KOPT-K1 (cell line): ENCODE results near the gene AHDC1.
A peak's percentile ranks its signal among the peaks of the same experiment; 100 is the strongest.
"Not testable (repeated sequence)": the region's sequence is repeated elsewhere in the genome, so short reads cannot be mapped to it uniquely, and the experiment has no call there.

ENCODE experiments used
- H3K27ac ChIP-seq: fragments of 200-600 bp; sonication (generic); 2 replicates; pipeline ENCODE4 v1.5.1; 2016; ENCODE audit warnings: antibody characterized with exemption, mild to moderate bottlenecking, low read depth, low read length; ENCODE audit not compliant: poor library complexity, severe bottlenecking
- H3K36me3 ChIP-seq: fragments of 200-600 bp; sonication (generic); 2 replicates; pipeline ENCODE4 v1.5.1; 2017; ENCODE audit warnings: antibody characterized with exemption, mild to moderate bottlenecking, low read length, moderate library complexity; ENCODE audit not compliant: insufficient read depth
- H3K9me3 ChIP-seq: fragments of 200-600 bp; sonication (generic); 2 replicates; pipeline ENCODE4 v1.5.1; 2017; ENCODE audit warnings: antibody characterized with exemption, low read length, mild to moderate bottlenecking; ENCODE audit not compliant: insufficient read depth, poor library complexity, severe bottlenecking

Gene AHDC1, protein sequence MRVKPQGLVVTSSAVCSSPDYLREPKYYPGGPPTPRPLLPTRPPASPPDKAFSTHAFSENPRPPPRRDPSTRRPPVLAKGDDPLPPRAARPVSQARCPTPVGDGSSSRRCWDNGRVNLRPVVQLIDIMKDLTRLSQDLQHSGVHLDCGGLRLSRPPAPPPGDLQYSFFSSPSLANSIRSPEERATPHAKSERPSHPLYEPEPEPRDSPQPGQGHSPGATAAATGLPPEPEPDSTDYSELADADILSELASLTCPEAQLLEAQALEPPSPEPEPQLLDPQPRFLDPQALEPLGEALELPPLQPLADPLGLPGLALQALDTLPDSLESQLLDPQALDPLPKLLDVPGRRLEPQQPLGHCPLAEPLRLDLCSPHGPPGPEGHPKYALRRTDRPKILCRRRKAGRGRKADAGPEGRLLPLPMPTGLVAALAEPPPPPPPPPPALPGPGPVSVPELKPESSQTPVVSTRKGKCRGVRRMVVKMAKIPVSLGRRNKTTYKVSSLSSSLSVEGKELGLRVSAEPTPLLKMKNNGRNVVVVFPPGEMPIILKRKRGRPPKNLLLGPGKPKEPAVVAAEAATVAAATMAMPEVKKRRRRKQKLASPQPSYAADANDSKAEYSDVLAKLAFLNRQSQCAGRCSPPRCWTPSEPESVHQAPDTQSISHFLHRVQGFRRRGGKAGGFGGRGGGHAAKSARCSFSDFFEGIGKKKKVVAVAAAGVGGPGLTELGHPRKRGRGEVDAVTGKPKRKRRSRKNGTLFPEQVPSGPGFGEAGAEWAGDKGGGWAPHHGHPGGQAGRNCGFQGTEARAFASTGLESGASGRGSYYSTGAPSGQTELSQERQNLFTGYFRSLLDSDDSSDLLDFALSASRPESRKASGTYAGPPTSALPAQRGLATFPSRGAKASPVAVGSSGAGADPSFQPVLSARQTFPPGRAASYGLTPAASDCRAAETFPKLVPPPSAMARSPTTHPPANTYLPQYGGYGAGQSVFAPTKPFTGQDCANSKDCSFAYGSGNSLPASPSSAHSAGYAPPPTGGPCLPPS (N-terminal part only)

DNA sequence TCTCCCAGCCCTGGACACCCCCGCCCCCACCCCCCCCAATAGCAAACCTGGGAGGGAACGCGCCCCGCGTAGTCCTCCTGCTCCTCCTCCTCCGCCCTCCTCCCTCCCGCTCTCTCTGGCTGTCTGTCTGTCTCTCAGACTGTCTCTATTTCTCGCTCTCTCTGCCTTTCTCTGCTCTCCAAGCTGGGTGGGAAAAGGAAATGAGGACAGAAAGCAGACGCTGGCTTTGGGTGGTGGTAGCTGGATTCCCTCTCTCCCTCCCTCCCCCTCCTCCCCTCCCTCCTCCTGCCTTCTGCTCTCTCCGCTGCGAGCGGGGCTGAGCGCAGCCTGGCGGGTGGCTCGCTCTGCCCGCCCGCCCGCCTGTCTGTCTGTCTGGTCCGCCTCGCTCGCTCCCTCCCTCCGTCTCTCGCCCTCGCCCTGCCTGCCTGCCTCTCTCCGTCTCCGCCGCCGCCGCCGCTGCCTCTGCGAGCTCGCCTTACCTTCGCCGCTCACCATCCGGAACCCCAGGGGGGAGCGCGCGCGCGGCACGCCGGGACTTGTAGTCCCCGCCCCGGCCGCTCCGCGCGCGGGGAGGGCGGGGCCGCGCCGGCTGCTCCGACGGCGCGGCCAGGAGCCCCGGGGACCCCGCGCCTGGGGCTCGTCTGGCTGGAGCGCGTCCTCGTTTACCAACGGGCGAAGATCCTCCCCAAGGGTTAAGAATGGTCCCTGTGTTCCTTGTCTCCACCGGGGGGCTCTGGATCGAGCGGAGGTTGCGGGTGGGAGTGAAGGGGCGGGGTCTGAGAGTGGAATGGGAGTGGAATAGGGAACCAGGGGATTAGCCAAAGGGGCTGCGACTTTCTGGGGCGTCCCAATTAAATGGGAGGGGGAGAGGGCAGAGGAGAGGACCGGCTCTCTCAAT is at the start of gene AHDC1:
TSS of gene AHDC1 (minus strand) at position 464 of the 898 bp plus-strand sequence. CDS start 52,029 bp downstream, outside the sequence.
- Histone ChIP-seq H3K36me3 (no peaks in the 10 kb centered on the region), H3K9me3 (no peaks in the 10 kb centered on the region), H3K27ac (peak within 1 kb of the TSS; percentile 70)

GRCh38 chr1:27652111-27652864 is 48.3 kb upstream of the AHDC1 start:
- Histone ChIP-seq H3K9me3 (no peaks in the 10 kb centered on the region), H3K27ac (peak overlapping the region; percentile 70), H3K36me3 (no peaks in the 10 kb centered on the region)

DNA sequence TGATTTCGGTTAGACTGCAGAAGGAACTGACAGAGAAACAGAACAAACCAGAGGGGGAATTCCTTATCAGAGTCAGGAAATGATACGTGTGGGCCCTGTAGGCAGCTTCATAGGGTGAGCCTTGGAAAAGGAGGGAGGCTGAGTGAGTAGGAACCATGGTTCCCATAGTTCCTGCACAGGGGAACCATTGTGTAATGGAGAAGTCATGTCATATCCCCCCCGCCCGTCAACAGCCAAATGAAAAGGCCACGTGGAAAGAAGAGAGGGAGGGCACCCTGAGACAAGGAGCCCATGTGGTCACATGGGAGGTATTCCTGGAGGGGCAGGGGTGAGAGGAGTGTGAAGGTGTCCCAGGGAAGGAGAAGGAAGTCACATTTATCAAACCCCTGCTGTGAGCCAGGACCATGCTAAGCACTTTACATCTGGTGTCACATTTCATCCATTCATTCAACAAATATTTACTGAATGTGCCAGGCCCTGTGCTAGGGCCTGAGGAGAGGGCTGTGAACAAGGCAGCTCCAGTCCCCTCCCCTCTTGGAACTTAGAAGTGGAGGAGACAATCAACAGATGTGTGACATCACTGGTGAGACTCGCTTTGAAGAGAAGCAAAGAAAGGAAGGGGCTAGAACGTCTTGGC is 46.7 kb upstream of the AHDC1 start:
- no peaks in the 10 kb centered on the region for H3K36me3 ChIP-seq
- no peaks in the 10 kb centered on the region for H3K9me3 ChIP-seq
- H3K27ac ChIP-seq: peak overlapping the region; percentile 70

DNA sequence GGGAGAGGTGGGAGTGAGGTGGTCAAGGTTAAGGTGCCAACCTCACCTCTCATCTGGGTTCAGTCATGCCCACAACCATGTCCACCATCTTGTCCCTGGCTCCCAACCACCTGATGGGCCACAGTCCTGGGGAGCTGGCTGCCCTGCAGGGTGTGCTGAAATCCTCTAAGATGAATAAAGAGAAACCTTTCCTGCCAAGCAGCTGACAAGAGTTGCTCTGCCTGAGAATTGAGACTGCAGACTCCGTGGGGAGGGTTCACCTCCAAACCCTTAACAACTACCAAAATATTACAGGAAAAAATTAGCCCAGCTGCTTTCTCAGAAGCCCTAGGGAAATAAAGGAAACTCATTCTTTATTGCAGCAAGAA is 46.2 kb upstream of the AHDC1 start:
- Histone ChIP-seq H3K27ac (peak overlapping the region; percentile 70), H3K36me3 (no peaks in the 10 kb centered on the region), H3K9me3 (no peaks in the 10 kb centered on the region)

DNA sequence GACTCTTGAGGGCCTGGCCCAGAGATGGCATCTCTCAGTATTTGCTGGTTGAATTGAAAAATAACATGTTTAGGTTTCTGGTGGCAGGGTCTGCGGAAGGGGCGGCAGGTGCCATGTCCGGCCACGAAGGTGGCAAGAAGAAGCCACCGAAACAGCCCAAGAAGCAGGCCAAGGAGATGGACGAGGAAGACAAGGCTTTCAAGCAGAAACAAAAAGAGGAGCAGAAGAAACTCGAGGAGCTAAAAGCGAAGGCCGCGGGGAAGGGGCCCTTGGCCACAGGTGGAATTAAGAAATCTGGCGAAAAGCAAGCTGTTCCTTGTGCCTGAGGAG is 45.3 kb upstream of the AHDC1 start:
- peak overlapping the region; percentile 11 for H3K27ac ChIP-seq

DNA sequence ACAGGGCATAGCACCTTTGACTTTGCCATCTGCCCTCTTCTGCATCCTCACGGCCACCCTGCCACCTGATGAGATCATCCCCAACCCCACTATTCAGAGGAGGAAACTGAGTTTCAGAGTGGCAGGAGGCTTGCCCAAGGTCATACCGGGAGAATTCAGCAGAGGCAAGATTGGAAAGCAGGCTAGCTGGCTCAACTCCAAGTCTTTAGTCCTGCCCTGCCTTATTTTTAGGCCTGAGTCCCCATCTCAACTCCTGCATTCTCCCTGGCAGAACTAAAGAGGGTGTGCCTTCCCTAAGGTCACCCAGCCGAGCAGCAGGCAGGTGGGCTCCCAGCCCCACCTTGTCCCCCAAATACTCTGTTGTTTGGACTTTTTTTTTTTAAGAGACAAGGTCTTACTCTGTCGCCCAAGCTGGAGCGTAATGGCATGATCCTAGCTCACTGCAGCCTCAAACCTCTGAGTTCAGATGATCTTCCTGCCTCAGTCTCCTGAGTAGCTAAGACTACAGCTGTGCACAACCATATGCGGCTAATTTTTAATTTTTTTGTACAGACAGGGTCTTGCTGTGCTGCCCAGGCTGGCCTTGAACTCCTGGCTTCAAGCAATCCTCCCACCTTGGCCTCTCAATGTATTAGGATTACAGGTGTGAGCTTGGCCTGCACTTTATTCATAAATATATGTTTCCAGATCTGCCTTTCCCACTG is 44.8 kb upstream of the AHDC1 start:
- H3K27ac ChIP-seq: peak overlapping the region; percentile 17
- no peaks in the 10 kb centered on the region for H3K36me3 ChIP-seq
- no peaks in the 10 kb centered on the region for H3K9me3 ChIP-seq

More for the DNA sequence above, 45.3 kb upstream of the AHDC1 start:
- H3K36me3 ChIP-seq: no peaks in the 10 kb centered on the region
- no peaks in the 10 kb centered on the region for H3K9me3 ChIP-seq

GRCh38 chr1:27647328-27647727 is 43.4 kb upstream of the AHDC1 start:
- no peaks in the 10 kb centered on the region for H3K36me3 ChIP-seq
- H3K9me3 ChIP-seq: no peaks in the 10 kb centered on the region
- no peak overlapping the region for H3K27ac ChIP-seq

- Histone ChIP-seq H3K36me3 (no peaks in the 10 kb centered on the region), H3K9me3 (no peaks in the 10 kb centered on the region), H3K27ac (no peak overlapping the region)
These were observed 42.7 kb upstream of the AHDC1 start for GRCh38 chr1:27646676-27647075.

GRCh38 chr1:27645071-27645415 is 41.1 kb upstream of the AHDC1 start:
- Histone ChIP-seq H3K27ac (peak overlapping the region; percentile 9), H3K36me3 (no peaks in the 10 kb centered on the region), H3K9me3 (no peaks in the 10 kb centered on the region)

DNA sequence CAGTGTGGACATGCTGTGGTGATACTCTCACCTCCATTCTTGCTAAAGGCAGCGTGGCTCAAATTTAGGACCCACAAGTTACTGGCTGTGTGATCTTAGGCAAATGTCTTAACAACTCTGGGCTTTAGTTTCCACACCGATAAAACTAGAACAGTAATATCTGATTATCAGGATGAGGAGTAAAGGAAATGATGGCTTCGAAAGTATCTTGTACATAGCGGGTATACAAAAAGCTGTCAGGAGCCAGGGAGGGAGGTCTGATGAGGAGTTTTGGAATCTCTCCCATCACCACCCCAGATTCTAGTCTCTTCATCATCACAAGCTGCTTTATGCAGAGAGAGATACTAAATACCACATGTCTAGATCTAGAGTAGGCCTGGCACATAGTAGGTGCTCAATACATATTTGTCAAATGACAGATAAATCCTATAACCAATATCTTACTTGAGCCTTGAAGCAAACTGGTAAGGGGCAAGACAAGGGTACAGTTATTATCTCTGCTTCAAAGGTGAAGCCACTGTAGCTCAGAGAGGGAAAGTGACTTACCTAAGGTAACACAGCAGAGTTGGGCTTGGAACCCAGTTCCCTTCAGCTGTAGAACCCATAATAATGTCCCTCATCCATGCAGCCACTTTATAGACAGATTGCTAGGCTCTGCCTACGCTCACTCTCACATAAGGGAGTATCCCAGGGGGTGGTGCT is 40.6 kb upstream of the AHDC1 start:
- Histone ChIP-seq H3K9me3 (no peaks in the 10 kb centered on the region), H3K27ac (peak overlapping the region; percentile 47)

DNA sequence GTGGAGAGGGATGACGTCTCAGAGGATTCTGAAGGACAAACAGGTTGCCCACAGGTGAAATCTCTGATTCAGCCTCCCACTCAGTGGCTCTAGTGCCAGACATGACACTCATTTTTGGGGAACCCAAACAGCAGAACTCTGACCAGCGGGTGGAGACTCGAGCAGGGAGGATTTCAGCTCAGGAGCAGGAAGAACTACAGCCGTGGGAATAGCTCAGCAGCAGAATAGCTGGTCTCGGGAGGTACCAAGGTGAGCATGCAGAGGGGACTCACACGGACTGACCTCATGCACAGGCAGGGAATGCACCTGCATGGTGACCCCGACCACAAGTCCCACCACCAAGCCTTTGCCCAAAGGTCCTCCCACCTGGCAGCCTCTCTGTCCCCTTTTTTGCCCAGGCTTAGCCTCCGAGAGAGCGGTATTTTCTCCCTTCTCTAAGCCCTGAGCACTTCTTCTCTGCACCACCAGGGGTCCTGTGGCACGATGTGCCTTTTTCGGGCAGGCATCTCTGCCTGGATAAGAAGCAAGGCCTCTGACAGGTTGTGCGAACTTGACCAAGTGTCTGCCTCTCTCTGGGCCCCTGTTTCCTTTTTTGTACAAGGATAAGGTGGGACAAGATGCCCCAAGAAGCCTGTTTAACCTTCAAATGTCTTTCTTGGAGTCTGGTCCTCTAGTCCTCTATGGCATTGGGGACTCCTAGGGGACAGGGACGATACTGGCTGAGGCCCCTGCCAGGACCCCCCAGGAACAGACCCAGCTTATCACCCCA is 39.8 kb upstream of the AHDC1 start:
- Histone ChIP-seq H3K9me3 (no peaks in the 10 kb centered on the region), H3K27ac (peak overlapping the region; percentile 47), H3K36me3 (no peaks in the 10 kb centered on the region)

More for the DNA sequence above, 40.6 kb upstream of the AHDC1 start:
- H3K36me3 ChIP-seq: no peaks in the 10 kb centered on the region

DNA sequence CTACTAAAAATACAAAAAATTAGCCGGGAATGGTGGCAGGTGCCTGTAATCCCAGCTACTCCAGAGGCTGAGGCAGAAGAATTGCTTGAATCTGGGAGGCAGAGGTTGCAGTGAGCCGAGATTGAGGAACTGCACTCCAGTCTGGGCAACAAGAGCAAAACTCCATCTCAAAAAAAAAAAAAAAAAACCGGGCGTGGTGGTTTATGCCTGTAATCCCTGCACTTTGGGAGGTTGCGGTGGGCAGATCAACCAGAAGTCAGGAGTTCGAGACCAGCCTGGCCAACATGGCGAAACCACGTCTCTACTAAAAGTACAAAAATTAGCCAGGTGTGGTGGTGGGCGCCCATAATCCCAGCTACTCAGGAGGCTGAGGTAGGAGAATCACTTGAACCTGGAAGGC is 36.6 kb upstream of the AHDC1 start:
- H3K27ac ChIP-seq, H3K9me3 ChIP-seq, H3K36me3 ChIP-seq: not testable (repeated sequence)
